HTERT RPE-1 (cell line): Measurements from ENCODE around the gene CNIH1.
"Not testable (repeated sequence)": the region's sequence is repeated elsewhere in the genome, so short reads cannot be mapped to it uniquely, and the experiment has no call there.

ENCODE experiments used
- in situ Hi-C: fragments of 300-500 bp; cut with MboI; formaldehyde crosslinking; loops from 4 replicates; pipeline ENCODE4 v1.14.3; 2020; ENCODE audit warnings: low sequenced_read_pairs

The CNIH1 gene

GRCh38 chr14:54435500-54435981 is 5.6 kb downstream of the CNIH1 start:
- in situ Hi-C loops, result no loop called here

DNA sequence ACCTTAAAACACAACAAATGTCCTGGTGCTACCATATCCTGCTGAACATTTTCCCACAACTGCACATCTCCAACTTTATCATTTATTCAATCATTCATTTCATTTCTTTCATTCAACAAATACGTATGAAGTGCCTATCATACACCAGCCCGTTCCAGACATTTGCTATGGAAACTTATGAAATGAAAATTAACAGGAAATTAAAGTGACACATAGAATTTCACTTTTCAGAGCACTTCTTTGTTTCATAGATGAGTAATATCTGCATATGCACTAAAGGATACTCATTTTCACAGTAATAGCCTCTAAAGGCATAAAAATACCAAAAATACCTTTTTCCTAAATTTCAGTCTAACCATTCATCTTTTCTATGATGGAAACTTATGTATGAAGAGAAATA is 12.6 kb downstream of the CNIH1 start:
- in situ Hi-C loops, result no loop called here

DNA sequence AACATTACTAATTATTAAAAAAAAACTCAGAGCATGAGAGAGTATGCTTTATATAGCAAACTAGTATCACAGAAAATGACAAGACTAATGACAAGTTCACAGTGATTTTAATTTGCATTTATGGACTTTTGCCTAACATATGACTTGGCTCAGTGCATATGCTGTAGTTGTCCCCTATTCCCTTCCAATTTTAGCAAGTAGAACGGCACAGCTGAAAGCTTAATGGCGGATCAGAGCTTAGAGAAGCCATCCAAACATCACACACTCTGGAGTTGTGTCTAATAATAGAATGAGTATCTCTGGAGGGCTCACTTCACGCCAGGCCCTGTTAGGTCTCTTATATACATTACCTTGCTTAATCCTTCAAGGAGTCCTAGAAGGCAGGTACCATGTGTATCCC is 13.3 kb downstream of the CNIH1 start:
- in situ Hi-C loops, result no loop called here

- in situ Hi-C loops, result no loop called here
These were observed 15.5 kb downstream of the CNIH1 start for GRCh38 chr14:54425537-54426274.

GRCh38 chr14:54425068-54425467 is 16.1 kb downstream of the CNIH1 start:
- in situ Hi-C loops, result no loop called here

GRCh38 chr14:54424479-54424901 is 16.7 kb downstream of the CNIH1 start:
- in situ Hi-C loops, result no loop called here

- in situ Hi-C loops, result no loop called here
These were observed 17.2 kb downstream of the CNIH1 start for GRCh38 chr14:54423991-54424390.

DNA sequence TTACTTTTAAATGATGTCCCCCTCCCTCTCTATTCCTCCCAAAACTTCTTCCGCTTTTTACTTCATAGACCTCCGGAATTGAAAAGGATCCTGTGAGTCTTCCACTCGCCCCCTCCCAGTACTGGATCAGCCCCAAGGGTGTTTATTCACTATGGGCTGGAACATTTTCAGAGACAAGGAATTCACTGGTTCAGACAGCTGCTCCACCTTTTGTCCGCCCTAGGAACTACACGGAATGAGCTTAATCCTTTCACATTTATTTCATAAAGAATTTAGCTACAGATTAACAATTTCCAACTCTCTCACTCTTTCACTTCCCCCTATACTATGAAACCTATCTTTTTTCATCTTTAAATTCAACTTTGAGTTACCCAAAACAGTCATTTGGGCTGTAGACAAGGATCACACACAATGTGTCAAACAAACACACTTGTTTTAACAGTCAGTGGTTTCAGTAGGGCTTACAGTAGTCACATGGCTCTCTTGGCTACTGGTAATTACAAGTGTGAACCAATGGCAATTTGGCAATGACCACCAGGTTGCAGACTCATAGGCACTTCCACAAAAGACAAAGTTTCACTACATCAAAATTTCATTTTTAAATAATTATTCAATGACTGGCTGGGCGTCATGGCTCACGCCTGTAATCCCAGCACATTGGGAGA is 20.6 kb downstream of the CNIH1 start:
- in situ Hi-C loops, result no loop called here

DNA sequence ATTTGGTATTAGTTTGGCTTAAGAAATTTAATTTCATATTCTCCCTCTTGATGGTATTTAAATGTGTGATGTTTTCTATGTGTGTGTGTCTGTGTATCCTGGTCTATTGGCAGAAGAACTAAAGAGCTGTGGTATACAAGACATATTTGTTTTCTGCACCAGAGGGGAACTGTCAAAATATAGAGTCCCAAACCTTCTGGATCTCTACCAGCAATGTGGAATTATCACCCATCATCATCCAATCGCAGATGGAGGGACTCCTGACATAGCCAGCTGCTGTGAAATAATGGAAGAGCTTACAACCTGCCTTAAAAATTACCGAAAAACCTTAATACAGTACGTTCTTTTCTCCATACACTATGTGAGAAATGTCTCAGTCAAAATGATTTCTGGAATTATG is 29.8 kb downstream of the CNIH1 start:
- in situ Hi-C loops, result no loop called here

DNA sequence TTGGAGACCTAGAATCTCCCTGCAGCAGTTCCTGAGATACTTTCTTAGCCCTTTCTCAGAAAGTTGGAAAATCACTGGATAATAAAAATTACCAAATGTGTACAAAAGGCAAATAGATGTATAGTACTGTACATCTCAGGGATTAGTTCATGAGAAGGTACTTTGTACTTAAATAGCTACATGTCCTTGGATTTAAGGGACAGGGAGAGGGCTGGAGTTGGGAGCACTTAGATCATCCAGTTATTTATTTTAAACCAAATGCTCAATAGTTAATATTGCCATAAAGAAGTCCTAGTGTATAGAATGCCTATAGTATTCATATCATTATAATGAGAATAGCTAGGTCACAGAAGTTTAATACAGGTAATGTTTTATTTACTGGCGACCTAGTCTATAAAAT is 31.0 kb downstream of the CNIH1 start:
- in situ Hi-C loops, result no loop called here

- in situ Hi-C loops, result not testable (repeated sequence)
These were observed 37.7 kb downstream of the CNIH1 start for GRCh38 chr14:54403401-54404005.

GRCh38 chr14:54399560-54399959 is 41.6 kb downstream of the CNIH1 start:
- in situ Hi-C loops, result no loop called here

- in situ Hi-C loops, result no loop called here
These were observed 44.5 kb downstream of the CNIH1 start, which contains the start of gene CDKN3 for GRCh38 chr14:54396493-54397335. Gene CDKN3, plus strand, starts transcription at chr14:54397007. Its CDS starts 62 bp downstream, at chr14:54397069.

GRCh38 chr14:54396183-54396492 is 45.0 kb downstream of the CNIH1 start:
- in situ Hi-C loops, result no loop called here

- in situ Hi-C loops, result no loop called here
These were observed 45.5 kb downstream of the CNIH1 start for GRCh38 chr14:54395716-54396115.

DNA sequence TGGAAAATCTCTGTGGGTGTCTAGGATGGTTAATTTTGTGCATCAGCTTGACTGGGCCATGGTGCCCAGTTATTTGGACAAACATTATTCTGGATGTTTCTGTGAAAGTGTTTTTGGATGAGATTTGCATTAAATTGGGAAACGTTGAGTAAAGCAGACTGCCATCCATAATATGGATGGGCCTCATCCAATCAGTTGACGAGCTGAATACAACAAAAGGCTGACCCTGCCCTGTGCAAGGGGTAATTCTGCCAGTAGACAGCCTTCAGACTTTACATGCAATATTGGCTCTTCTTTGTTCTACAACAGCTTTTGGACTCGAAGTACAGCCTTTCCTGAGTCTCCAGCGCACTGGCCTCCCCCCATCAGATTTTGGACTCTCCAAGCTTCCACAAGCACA is 45.9 kb downstream of the CNIH1 start:
- in situ Hi-C loops, result no loop called here

GRCh38 chr14:54394596-54394995 is 46.6 kb downstream of the CNIH1 start:
- in situ Hi-C loops, result no loop called here

DNA sequence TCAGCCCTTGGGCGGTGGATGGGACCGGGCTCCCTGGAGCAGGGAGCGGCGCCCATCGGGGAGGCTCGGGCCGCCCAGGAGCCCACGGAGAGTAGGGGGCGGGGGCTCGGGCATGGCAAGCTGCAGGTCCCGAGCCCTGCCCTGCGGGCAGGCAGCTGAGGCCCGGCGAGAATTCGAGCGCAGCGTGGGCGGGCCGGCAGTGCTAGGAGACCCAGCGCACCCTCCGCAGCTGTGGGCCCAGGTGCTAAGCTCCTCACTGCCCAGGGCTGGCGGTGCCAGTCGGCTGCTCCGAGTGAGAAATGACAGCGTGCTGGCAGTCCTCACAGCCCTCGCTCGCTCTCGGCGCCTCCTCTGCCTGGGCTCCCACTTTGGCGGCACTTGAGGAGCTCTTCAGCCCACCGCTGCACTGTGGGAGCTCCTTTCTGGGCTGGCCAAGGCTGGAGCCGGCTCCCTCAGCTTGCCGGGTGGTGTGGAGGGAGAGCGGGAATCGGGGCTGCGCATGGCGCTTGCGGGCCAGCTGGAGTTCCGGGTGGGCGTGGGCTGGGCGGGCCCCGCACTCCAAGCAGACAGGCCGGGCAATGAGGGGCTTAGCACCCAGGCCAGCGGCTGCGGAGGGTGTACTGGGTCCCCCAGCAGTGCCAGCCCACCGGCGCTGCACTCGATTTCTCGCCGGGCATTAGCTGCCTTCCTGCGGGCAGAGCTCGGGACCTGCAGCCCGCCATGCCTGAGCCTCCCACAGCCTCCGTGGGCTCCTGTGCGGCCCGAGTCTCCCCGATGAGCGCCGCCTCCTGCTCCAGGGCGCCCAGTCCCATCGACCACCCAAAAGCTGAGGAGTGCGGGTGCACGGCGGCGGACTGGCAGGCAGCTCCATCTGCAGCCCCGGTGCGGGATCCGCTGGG is 47.9 kb downstream of the CNIH1 start:
- in situ Hi-C loops, result not testable (repeated sequence)

GRCh38 chr14:54392131-54392859 is 48.9 kb downstream of the CNIH1 start:
- in situ Hi-C loops, result no loop called here
